CD4-positive, alpha-beta T cell treated with Interleukin-6 at 100 ng/mL for 8 hours (primary cell): Measurements from ENCODE around the gene PLCL1.
A peak's percentile ranks its signal among the peaks of the same experiment; 100 is the strongest.

Source experiments
- DNase-seq: peaks from one replicate; pipeline ENCODE4 v3.0.0-alpha.2; 2020; ENCODE audit warnings: mixed read lengths, low spot score

The PLCL1 gene

DNA sequence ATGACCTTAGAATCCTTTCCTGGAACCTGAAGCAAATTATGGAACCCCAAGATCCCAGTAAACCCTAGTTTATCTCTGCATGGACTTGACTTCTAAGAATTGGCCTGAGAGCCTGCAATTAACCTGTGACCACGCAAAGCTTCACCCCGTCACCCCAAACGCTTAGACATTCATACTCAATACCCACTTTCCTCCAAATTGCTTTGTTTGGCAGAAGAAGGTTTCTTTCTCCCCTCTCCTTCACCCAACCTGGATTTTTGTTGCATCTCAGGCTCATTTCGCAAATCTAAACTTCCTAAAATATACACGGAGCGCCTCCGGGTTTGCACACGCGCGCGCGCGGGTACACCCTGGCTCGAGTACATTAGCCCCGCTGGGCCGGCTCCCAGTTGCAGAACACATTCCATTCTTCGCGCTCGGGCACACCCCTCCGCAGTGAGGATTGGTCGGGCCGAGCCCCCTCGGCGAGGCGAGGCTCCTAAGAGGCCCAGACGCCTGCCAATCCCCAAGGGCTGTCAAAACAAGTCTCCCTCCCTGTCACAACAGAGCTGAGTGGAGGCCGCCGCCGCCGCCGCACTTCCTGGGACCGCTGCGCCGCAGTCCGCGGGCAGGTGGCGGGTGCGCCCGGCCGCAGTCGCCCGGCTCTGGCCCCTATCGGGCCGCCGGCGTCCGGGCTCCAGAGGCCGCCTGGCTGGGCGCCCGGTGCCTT is at the start of gene PLCL1:
TSS of gene PLCL1 (plus strand) at position 545 of the 709 bp plus-strand sequence.
- DNase-seq, result peak; percentile 91

DNA sequence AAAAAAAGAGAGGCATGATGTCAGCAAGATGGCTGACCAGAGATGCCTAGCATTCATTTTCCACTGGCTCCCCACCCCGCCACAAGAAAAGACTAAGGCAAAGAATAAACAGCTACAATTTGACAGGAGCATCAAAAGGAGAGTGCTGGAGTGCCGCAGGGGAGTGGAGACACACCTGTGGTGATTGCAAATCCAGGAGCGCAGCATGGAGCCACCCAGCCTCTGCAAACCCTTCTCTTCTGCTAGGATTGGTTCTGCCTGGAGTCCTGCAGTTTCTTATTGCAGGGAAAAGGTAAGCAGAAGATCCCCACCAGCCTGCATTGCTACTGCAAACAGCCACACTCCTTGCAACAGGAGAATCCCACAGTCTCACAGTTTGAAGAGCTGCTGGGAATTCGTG is 45.4 kb upstream of the PLCL1 start:
- DNase-seq, result no peak

GRCh38 chr2:197759625-197760292 is 44.6 kb upstream of the PLCL1 start:
- no peak for DNase-seq

DNA sequence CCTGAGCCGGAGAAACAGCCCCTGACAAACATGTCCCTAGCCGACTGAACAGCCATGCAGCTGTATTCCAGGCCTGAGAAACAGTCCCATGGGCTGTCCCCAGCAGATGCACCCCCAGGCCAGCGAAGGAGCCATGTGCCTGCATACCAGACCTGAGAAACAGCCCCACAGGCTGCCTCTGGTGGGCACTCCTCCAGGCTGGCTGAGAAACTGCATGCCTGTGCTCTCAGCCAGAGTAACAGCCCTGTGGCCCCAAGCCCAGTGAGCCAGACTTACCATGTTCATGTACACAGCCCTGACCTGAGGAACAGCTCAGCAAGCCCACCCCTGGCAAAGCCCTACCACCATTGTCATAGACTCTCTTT is 44.1 kb upstream of the PLCL1 start:
- no peak for DNase-seq

- peak; percentile 8 for DNase-seq
Observed at GRCh38 chr2:197777823-197778407, 26.5 kb upstream of the PLCL1 start.

DNA sequence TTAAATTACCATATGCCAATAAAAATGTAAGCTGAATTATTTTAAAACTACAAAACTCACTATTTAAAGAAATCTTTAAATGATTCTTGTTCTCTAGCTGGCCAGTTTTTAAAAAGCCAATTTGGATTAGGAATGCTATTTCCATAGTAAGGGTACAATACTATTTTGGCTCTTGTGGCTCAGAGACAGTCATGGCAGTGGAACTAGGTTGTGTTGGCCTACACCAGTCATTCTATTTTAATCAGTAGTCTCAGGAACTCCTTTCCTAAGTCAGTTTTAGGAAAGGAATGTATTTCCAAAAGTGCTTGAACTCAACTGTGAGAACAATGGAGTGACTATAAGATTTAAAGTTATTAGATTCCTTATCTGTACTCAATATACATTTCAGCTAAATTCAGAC is 25.1 kb upstream of the PLCL1 start:
- no peak for DNase-seq

DNA sequence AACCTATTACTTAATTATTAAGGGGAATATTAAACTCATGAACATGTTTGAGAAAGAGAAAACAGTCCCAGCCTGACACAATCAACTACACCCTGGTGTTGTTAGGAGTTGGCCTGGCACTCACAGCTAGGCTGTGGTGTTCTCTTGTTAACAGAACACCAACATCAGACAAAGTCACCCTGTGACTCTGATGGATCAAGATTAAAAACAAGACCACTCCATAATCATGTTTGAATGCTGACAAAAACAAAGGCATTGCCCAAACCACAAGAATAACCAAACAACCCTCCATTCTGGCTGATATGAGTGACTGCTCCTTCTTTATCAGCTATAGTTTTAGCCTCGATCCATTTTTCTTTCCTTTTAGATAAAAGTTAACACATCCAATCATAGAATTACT is 22.3 kb upstream of the PLCL1 start:
- DNase-seq, result no peak

- no peak for DNase-seq
Observed at GRCh38 chr2:197784956-197785941, 19.1 kb upstream of the PLCL1 start, which contains the start of gene BOLL. TSS of gene BOLL (minus strand) at chr2:197785319. CDS start at chr2:197781850, 3,469 bp downstream.

- peak; percentile 43 for DNase-seq
Observed at GRCh38 chr2:197786010-197786877, 18.1 kb upstream of the PLCL1 start.

- DNase-seq, result no peak
Observed at GRCh38 chr2:197793456-197793855, 10.9 kb upstream of the PLCL1 start.

- DNase-seq, result no peak
Observed at GRCh38 chr2:197795277-197795676, 9.1 kb upstream of the PLCL1 start.

GRCh38 chr2:197798187-197798586 is 6.2 kb upstream of the PLCL1 start:
- no peak for DNase-seq

DNA sequence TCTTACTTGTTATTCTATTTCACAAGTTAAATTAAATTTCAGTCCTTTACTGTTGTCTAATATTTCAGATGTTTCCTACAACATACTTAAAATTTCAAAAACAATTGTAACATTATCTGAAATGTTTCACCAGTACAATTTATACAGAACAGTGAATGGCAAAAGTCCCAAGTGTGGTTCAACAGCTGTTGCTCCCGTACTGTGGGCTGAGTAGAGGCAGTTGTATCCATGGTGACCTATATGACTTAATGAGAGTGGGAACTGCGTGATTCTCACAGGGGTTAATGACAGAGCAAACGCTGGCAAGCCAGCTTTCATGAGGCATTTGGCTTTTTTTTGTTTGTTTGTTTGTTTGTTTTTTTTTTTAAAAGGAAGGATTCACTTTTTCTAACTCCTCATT is 5.3 kb upstream of the PLCL1 start:
- DNase-seq, result no peak

DNA sequence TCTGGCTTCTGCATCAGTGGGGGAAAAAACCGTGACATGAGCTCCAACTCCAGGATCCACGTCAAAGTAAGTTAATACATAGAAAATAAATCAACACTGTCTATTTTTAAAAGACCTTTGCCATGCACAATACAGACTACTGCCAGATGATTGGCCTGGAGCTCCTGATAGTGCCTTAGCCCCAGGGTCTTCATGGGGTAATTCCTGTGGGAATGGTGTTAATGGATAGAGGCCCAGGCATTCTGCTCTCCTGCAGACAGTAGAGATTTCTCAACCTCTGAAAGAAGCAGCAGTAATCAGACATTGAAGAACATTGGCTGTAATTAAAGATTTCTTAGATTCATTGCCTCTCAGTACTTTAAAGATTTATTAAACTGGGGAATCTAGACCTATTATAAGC is 4.3 kb upstream of the PLCL1 start:
- DNase-seq, result no peak

DNA sequence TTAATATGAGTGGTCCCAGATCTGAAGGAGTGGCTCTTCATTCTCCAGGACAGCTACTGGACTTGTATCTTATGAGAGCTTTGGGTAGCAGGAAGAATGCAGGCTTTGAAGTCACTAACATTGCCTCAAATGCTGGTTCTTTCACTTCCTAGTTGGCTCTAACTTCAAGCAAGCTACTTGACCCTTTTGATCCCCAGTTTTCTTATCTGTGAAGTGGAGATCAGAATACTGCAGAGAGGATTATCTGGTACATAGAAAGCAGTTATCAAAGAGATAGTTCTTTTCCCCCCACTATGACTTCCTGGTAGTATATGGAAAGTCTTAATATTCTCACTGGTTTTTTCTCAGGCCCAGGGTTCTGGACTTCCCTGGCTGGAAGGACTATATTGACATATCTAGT is 3.4 kb upstream of the PLCL1 start:
- DNase-seq, result no peak

DNA sequence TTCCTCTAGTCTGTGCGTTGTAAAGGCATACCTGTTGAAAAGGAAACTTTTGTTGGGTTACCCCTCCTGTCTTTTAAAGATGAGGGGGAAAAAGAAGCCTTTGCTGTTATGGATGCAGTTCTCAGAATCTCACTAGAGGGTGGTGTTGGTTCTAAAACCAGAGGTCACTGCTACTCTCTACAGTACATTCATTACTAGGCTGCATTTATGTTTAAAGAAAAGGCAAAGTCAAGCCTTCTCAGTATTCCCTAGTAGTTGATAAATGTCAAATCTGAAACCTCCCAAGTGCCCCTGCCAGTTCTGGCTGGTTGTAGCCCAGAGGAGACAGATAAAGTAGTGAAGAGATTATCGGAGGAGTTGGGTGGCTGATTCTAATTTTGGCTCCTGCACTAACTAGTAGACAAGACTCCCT is 1.4 kb upstream of the PLCL1 start:
- peak; percentile 56 for DNase-seq

DNA sequence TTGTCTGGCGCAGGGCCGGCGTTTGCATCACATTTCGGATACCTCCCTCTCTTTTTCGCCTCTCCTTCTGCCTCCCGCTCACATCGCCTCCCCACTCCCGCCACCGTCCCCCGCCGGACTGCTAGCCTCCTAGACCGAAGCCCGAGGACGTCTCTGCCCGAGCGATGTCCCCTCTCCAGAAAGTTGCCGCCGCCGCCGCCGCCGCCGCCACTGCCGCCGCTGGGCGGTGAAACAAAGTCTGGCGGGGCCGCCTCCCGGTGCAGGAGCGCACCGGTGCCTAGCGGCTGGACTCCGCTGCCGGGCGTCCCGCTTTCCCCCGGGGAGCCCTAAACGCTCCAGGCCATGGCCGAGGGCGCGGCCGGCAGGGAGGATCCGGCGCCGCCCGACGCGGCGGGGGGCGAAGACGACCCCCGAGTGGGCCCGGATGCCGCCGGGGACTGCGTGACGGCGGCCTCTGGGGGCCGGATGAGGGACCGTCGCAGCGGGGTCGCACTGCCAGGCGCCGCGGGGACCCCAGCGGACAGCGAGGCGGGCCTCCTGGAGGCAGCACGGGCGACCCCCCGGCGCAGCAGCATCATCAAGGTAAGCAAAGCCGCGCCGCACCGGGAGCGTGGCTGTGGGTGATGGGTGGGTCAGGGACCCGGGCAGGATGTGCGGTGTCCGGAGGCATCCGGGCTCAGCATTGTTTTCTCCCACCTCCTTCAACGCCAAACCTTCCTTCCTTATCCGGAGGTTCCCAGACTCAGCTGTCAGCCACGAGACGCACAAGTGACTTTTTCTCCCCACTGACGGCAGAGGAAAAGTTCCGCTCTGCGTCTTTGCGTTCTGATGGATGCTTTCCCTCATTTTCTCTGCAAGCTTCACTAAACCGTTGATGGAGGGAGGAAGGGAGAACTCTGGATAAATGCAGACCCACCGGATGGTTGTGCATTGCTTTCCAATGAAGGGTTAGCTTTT is 643 bp downstream of the PLCL1 start:
- DNase-seq, result peak; percentile 8

GRCh38 chr2:197805715-197806633 is 1.6 kb downstream of the PLCL1 start:
- no peak for DNase-seq

DNA sequence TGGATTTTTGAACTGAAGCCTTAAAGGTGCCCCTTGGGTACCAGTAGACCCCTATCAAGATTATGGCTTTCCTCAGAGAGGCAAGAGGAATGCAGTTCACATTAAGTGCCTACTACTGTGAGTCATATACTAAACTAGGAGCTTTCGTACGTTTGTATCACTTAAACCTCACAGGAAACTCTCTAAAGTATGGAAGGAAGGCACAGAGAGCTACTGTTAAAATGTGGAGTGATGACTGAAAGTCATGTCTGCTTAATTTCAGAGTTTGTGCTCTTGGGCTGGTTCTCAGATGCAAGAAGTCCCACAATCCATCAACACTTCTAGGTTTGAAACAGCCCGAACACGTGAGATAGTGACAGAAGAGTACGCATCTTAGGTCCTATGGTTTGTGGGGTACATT is 4.7 kb downstream of the PLCL1 start:
- DNase-seq, result peak; percentile 5
